Adrenal gland (tissue), 12 donors: ENCODE measurements around the gene TBC1D22A. TPM values are rescaled to one million over a fixed set of nuclear protein-coding genes. Genes with fewer than 3 reads are reported as not detected.

Source experiments
- DNase-seq, 7 donors: peaks; one replicate each; pipeline ENCODE4 v3.0.0-alpha.2; 2019 to 2020
- H3K27ac ChIP-seq, 5 donors: fragments of 200-600 bp; sonication (generic) in 4 of 5; 1 replicate in 3 of 5; 2 replicates in 2 of 5; pipeline versions ENCODE4 v1.5.1 to v1.8.0; 2016 to 2020; ENCODE audit warnings: mild to moderate bottlenecking in 1 of 5
- H3K27me3 ChIP-seq: fragments of 200-600 bp; 2 replicates; pipeline ENCODE4 v1.8.0; 2021
- H3K36me3 ChIP-seq, 2 donors: fragments of 200-600 bp; replicated peaks in 1 of 2; 1 replicate in 1 of 2; 2 replicates in 1 of 2; pipeline versions ENCODE4 v1.5.1 to v1.8.0; 2018 to 2022
- H3K4me1 ChIP-seq, 2 donors: fragments of 200-600 bp; replicated peaks in 1 of 2; 1 replicate in 1 of 2; 2 replicates in 1 of 2; pipeline versions ENCODE4 v1.5.1 to v1.8.0; 2018 to 2021
- H3K4me3 ChIP-seq, 4 donors: fragments of 200-600 bp; sonication (generic) in 3 of 4; one replicate each; pipeline ENCODE4 v1.5.1; 2016 to 2018
- H3K9me3 ChIP-seq, 3 donors: fragments of 200-600 bp; sonication (generic) in 1 of 3; replicated peaks in 1 of 3; 1 replicate in 2 of 3; 2 replicates in 1 of 3; pipeline versions ENCODE4 v1.5.1 to v1.8.0; 2016 to 2021
- POLR2A ChIP-seq, 2 donors: fragments of 450-650 bp; IDR thresholded peaks; one replicate each; pipeline ENCODE4 v1.6.1; 2017; ENCODE audit warnings: antibody characterized with exemption in 2 of 2, mild to moderate bottlenecking in 2 of 2, moderate library complexity in 1 of 2
- WGBS, 4 donors: extraction: QIAGEN DNeasy Blood & Tissue Kit in 2 of 4; methylation state at CpG; one replicate each; pipeline versions ENCODE4 v1.1.5 to v1.1.7; 2013 to 2017; 5-methylcytosine and 5-hydroxymethylcytosine counted together
- intact Hi-C, 2 donors: fragments of 100-400 bp; cut with DNase I; formaldehyde crosslinking; loops; one replicate each; pipeline versions ENCODE4 v1.14.1 to v1.15.0; 2022 to 2023
- polyA plus RNA-seq, 3 donors: library from polyadenylated mRNA; stranded (reverse); fragments of 200-250 nt in 2 of 3; fragments of 350-450 nt in 1 of 3; fragmentation: Illumina TruSeq in 1 of 3; extraction: RNeasy Lipid Tissue Mini Kit (QIAGEN cat#74804) in 1 of 3; gene quantifications; one replicate each; pipeline ENCODE4 v1.2.3, GENCODE V29; 2013 to 2014
- total RNA-seq, 9 donors: library from RNA; depleted of rRNA in 4 of 9; stranded (reverse); fragments of >200 nt in 4 of 9; fragments of 120-200 nt in 1 of 9; fragmentation: NEBNext Ultra II Directional in 1 of 9; extraction: Animal tissue kit (Norgen Biotek cat#: 25700) in 1 of 9; gene quantifications; one replicate each; pipeline versions ENCODE4 v1.1.0 to v1.2.4, GENCODE V29; 2013 to 2023
- TF ChIP-seq, protein P1 (sequence below), 6 experiments: fragments of 450-650 bp in 4 of 6; fragments of 200-600 bp in 2 of 6; sonication (generic) in 1 of 6; IDR thresholded peaks; 1 replicate in 5 of 6; 2 replicates in 1 of 6; pipeline versions ENCODE4 v1.5.1 to v1.8.0; 2016 to 2021; ENCODE audit warnings: antibody characterized with exemption in 6 of 6, mild to moderate bottlenecking in 2 of 6, moderate library complexity in 1 of 6
- donor health status: healthy with polysubstance abuse.
- donor health status: Bipolar disorder and iron deficiency.
- donor health status: DM: yes; HTN: yes; CAD: no.
- donor health status: DM: no; HTN: no; CAD: no.
- donor health status: DM: no; HTN: no; CAD: no.
- donor health status: DM: yes; HTN: yes; CAD: no.

The TBC1D22A gene
- total and polyA plus RNA-seq, 12 donors, result 11.5 to 44.2 (median 28.1) TPM

DNA sequence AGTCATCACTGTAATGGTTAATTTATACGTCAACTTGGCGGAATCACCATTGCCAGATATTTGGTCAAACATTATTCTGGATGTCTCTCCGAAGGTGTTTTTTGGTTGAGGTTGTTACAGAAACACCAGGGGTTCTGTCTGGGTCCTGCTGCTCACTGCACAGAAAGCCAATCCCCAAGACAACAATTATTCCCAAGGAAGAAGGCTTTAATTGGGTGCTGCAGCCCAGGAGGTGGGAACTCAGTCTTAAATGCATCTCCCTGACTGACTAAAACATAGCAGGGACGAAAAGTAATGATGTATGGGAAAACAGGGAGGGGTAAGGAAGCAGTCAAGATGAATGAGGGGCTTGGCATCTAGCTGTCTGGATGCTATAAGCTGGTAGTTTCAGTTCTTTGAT, 331.3 kb downstream of the TBC1D22A start:
- Histone ChIP-seq H3K36me3 (no peaks in the 10 kb centered on the region), H3K4me1 (peaks cover 0 to 13% of the 10 kb centered on the region in 2 donors), H3K27ac (no peak overlapping the region), H3K27me3 (no peaks in the 10 kb centered on the region), H3K9me3 (peaks cover 0 to 4% (median 0%) of the 10 kb centered on the region in 3 donors), H3K4me3 (no peak overlapping the region)
- no peak for DNase-seq
- no peak for TF ChIP-seq POLR2A (IDR thresholded peaks at IDR 0.05)
- TF ChIP-seq, protein P1, sequence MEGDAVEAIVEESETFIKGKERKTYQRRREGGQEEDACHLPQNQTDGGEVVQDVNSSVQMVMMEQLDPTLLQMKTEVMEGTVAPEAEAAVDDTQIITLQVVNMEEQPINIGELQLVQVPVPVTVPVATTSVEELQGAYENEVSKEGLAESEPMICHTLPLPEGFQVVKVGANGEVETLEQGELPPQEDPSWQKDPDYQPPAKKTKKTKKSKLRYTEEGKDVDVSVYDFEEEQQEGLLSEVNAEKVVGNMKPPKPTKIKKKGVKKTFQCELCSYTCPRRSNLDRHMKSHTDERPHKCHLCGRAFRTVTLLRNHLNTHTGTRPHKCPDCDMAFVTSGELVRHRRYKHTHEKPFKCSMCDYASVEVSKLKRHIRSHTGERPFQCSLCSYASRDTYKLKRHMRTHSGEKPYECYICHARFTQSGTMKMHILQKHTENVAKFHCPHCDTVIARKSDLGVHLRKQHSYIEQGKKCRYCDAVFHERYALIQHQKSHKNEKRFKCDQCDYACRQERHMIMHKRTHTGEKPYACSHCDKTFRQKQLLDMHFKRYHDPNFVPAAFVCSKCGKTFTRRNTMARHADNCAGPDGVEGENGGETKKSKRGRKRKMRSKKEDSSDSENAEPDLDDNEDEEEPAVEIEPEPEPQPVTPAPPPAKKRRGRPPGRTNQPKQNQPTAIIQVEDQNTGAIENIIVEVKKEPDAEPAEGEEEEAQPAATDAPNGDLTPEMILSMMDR (IDR thresholded peaks at IDR 0.05), result no peak
- intact Hi-C loops, result no loop called here
- WGBS, 4 donors, result 93 to 99% (median 98%) methylated on average over 4 of the region's 4 CpGs

- Histone ChIP-seq H3K27ac (peak overlapping the region in 1 of 5 donors; percentile 5), H3K9me3 (peaks cover 0 to 4% (median 0%) of the 10 kb centered on the region in 3 donors), H3K36me3 (no peaks in the 10 kb centered on the region), H3K27me3 (no peaks in the 10 kb centered on the region), H3K4me3 (no peak overlapping the region), H3K4me1 (peaks cover 0 to 12% of the 10 kb centered on the region in 2 donors)
- DNase-seq, result peak in 6 of 7 donors; percentile 41 to 68 (median 54)
- WGBS, 4 donors, result 73 to 86% (median 77%) methylated on average over 8 of the region's 8 CpGs
- no peak for TF ChIP-seq POLR2A (IDR thresholded peaks at IDR 0.05)
- TF ChIP-seq, protein P1 (IDR thresholded peaks at IDR 0.05), result no peak
- intact Hi-C loops, result no loop called here
These were observed 332.4 kb downstream of the TBC1D22A start for GRCh38 chr22:47094861-47095330.

DNA sequence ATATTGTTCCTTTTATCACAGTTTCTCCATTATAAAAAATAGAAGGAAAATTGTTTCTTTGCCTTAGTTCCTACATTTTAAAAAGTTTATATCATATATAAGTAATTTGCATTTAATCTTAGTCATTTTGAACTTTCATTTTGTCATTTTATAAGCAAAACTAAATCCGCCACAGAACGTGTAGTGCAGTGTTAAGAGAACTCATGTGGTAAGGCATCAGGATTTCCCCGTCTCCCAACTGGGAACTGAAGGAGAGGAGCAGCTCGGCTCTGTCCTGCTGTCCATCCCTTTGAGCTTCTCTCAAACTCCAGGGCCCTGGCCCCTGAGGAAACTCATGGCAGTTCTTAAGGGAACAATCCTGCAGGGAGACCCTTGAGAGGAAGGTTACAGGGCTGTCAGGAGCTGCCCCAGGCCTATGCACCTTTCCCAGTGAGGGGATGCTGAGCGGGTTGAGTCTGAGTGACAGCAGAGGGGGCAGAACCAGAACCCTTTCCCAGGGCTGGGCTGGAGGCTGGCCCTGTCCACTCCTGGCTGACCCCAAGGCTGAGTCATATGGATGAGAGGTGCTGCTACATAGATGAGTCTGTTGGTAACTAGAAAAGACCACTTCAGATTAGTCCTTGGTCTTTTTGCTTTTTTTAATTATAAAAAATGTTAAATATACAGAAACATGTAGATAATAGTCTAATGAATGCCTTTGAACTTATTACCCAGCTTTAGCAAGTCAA, 333.1 kb downstream of the TBC1D22A start:
- 69 to 97% (median 77%) methylated on average over 4 to 5 of the region's 5 CpGs for WGBS, 4 donors
- DNase-seq, result peak in 1 of 7 donors; percentile 41
- Histone ChIP-seq H3K4me1 (peaks cover 0 to 7% of the 10 kb centered on the region in 2 donors), H3K27me3 (no peaks in the 10 kb centered on the region), H3K36me3 (no peaks in the 10 kb centered on the region), H3K27ac (no peak overlapping the region), H3K9me3 (peaks cover 0 to 4% (median 0%) of the 10 kb centered on the region in 3 donors), H3K4me3 (no peak overlapping the region)
- TF ChIP-seq, protein P1 (IDR thresholded peaks at IDR 0.05), result no peak
- TF ChIP-seq POLR2A (IDR thresholded peaks at IDR 0.05), result no peak
- intact Hi-C loops, result no loop called here

GRCh38 chr22:47098121-47098520, 335.7 kb downstream of the TBC1D22A start:
- WGBS, 4 donors, result 69 to 82% (median 75%) methylated on average over 4 to 5 of the region's 5 CpGs
- no peak overlapping the region for H3K27ac ChIP-seq

More at GRCh38 chr22:47098121-47098520, 335.7 kb downstream of the TBC1D22A start:
- Histone ChIP-seq H3K4me3 (no peak overlapping the region), H3K4me1 (peaks cover 0 to 4% of the 10 kb centered on the region in 2 donors), H3K9me3 (peaks cover 0 to 4% (median 0%) of the 10 kb centered on the region in 3 donors), H3K36me3 (no peaks in the 10 kb centered on the region), H3K27me3 (no peaks in the 10 kb centered on the region)
- DNase-seq, result peak in 1 of 7 donors; percentile 35
- TF ChIP-seq POLR2A (IDR thresholded peaks at IDR 0.05), result no peak
- TF ChIP-seq, protein P1 (IDR thresholded peaks at IDR 0.05), result no peak
- intact Hi-C loops, result no loop called here
